ENCODE data around the gene ESYT2. TPM values are rescaled to one million over a fixed set of nuclear protein-coding genes. Genes with fewer than 3 reads are reported as not detected.

ESYT2 gene
- total and polyA plus RNA-seq, 4 donors = 4.9 to 31.7 (median 17.2) TPM

DNA sequence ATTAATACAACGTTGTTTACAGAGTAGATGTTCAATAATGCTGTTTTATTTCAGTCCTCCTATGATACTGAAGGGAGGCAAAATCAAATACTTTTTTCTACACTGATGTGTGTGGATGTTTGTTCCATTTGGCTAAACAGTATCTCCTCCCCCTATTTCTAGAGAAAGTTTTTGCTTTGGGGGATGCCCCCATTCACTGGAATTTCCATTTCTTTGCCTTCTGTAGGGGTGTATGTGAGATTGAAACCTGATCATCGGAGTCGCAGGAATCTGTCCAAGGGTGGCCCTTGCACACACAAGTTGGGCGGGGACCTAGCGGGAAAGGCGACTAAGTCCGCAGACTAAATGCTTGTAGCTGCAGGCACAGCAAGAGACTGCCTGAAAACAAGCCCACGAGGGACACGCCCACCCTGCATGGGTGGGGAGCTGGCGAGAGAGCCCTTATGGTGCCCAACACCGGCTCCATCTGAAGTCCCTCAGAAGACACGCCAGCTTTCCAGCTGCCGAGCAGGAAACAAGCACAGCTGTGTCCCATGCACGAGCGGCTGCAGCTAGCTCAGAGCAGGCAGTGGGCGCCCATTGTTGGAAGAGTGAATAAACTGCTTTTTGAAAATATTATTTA, 58.0 kb downstream of the ESYT2 start:
- Histone ChIP-seq H3K9ac (ENCODE audit: low read depth in 1 of 2, low read length in 2 of 2) (no peak overlapping the region), H3K9me3 (ENCODE audit: control insufficient read depth in 4 of 4, low read length in 3 of 4) (no peaks in the 10 kb centered on the region), H3K36me3 (ENCODE audit: control insufficient read depth in 4 of 4, insufficient read depth in 3 of 4, low read depth in 1 of 4, low read length in 3 of 4) (peaks cover 2 to 16% (median 6%) of the 10 kb centered on the region in 4 donors), H3K4me3 (ENCODE audit: low read depth in 1 of 3, low read length in 3 of 3) (no peak overlapping the region), H3K4me1 (ENCODE audit: control insufficient read depth in 4 of 4, insufficient read depth in 4 of 4, low read length in 3 of 4) (no peaks in the 10 kb centered on the region), H3K27ac (ENCODE audit: low read depth in 1 of 2, low read length in 2 of 2) (no peak overlapping the region), H3K27me3 (ENCODE audit: control insufficient read depth in 4 of 4, insufficient read depth in 4 of 4, low read length in 3 of 4) (no peaks in the 10 kb centered on the region)
- DNase-seq (ENCODE audit: low spot score) = no peak
- TF ChIP-seq HNF4G (IDR thresholded peaks at IDR 0.05) (no peak), YY1 (IDR thresholded peaks at IDR 0.05) (no peak), SP1 (IDR thresholded peaks at IDR 0.05) (no peak), TAF1 (conservative IDR thresholded peaks at IDR 0.05) (no peak), EGR1 (IDR thresholded peaks at IDR 0.05; ENCODE audit: low read depth in 2 of 2) (no peak), RXRA (IDR thresholded peaks at IDR 0.05) (no peak), FOXA2 (IDR thresholded peaks at IDR 0.05) (no peak), JUND (IDR thresholded peaks at IDR 0.05) (no peak), RAD21 (IDR thresholded peaks at IDR 0.05) (no peak), FOXA1 (IDR thresholded peaks at IDR 0.05) (no peak)
- TF ChIP-seq, protein P1, sequence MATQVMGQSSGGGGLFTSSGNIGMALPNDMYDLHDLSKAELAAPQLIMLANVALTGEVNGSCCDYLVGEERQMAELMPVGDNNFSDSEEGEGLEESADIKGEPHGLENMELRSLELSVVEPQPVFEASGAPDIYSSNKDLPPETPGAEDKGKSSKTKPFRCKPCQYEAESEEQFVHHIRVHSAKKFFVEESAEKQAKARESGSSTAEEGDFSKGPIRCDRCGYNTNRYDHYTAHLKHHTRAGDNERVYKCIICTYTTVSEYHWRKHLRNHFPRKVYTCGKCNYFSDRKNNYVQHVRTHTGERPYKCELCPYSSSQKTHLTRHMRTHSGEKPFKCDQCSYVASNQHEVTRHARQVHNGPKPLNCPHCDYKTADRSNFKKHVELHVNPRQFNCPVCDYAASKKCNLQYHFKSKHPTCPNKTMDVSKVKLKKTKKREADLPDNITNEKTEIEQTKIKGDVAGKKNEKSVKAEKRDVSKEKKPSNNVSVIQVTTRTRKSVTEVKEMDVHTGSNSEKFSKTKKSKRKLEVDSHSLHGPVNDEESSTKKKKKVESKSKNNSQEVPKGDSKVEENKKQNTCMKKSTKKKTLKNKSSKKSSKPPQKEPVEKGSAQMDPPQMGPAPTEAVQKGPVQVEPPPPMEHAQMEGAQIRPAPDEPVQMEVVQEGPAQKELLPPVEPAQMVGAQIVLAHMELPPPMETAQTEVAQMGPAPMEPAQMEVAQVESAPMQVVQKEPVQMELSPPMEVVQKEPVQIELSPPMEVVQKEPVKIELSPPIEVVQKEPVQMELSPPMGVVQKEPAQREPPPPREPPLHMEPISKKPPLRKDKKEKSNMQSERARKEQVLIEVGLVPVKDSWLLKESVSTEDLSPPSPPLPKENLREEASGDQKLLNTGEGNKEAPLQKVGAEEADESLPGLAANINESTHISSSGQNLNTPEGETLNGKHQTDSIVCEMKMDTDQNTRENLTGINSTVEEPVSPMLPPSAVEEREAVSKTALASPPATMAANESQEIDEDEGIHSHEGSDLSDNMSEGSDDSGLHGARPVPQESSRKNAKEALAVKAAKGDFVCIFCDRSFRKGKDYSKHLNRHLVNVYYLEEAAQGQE (IDR thresholded peaks at IDR 0.05) = no peak
- TF ChIP-seq, protein P2, sequence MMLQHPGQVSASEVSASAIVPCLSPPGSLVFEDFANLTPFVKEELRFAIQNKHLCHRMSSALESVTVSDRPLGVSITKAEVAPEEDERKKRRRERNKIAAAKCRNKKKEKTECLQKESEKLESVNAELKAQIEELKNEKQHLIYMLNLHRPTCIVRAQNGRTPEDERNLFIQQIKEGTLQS (IDR thresholded peaks at IDR 0.05) = no peak
- TF ChIP-seq, protein P3, sequence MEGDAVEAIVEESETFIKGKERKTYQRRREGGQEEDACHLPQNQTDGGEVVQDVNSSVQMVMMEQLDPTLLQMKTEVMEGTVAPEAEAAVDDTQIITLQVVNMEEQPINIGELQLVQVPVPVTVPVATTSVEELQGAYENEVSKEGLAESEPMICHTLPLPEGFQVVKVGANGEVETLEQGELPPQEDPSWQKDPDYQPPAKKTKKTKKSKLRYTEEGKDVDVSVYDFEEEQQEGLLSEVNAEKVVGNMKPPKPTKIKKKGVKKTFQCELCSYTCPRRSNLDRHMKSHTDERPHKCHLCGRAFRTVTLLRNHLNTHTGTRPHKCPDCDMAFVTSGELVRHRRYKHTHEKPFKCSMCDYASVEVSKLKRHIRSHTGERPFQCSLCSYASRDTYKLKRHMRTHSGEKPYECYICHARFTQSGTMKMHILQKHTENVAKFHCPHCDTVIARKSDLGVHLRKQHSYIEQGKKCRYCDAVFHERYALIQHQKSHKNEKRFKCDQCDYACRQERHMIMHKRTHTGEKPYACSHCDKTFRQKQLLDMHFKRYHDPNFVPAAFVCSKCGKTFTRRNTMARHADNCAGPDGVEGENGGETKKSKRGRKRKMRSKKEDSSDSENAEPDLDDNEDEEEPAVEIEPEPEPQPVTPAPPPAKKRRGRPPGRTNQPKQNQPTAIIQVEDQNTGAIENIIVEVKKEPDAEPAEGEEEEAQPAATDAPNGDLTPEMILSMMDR (IDR thresholded peaks at IDR 0.05; ENCODE audit: low read depth, low read length, missing input control) = no peak
- TF ChIP-seq, protein P4, sequence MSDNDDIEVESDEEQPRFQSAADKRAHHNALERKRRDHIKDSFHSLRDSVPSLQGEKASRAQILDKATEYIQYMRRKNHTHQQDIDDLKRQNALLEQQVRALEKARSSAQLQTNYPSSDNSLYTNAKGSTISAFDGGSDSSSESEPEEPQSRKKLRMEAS (IDR thresholded peaks at IDR 0.05) = no peak
- TF ChIP-seq, protein P5, sequence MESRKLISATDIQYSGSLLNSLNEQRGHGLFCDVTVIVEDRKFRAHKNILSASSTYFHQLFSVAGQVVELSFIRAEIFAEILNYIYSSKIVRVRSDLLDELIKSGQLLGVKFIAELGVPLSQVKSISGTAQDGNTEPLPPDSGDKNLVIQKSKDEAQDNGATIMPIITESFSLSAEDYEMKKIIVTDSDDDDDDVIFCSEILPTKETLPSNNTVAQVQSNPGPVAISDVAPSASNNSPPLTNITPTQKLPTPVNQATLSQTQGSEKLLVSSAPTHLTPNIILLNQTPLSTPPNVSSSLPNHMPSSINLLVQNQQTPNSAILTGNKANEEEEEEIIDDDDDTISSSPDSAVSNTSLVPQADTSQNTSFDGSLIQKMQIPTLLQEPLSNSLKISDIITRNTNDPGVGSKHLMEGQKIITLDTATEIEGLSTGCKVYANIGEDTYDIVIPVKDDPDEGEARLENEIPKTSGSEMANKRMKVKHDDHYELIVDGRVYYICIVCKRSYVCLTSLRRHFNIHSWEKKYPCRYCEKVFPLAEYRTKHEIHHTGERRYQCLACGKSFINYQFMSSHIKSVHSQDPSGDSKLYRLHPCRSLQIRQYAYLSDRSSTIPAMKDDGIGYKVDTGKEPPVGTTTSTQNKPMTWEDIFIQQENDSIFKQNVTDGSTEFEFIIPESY (IDR thresholded peaks at IDR 0.05) = no peak
- 97% methylated on average over 16 of the region's 16 CpGs for WGBS

DNA sequence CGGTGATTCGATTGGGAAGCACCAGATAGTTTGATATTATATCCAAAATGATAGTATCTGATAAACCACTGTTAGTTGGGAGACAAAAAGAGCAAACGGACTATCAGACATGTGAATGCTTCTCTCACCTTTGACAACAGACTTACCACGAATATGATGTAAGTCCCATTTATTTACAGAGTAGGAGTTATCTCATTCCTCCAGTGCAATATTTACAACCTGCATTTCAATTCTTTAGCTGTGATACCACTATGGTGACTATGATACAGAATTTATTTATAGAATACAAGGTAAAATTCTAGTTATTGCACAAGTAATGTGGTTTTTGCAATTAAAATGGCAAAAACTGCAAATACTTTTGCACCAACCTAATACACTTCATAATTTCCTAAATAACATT, 61.6 kb downstream of the ESYT2 start:
- H3K36me3 ChIP-seq (ENCODE audit: control insufficient read depth in 4 of 4, insufficient read depth in 3 of 4, low read depth in 1 of 4, low read length in 3 of 4) = peaks cover 2 to 25% (median 9%) of the 10 kb centered on the region in 4 donors
- no peaks in the 10 kb centered on the region for H3K9me3 ChIP-seq (ENCODE audit: control insufficient read depth in 4 of 4, low read length in 3 of 4)
- no peak for TF ChIP-seq GABPA (IDR thresholded peaks at IDR 0.05 in 1 of 2, conservative IDR thresholded peaks at IDR 0.05 in 1 of 2)
- WGBS = 83% methylated on average over 4 of the region's 4 CpGs
- H3K4me3 ChIP-seq (ENCODE audit: low read depth in 1 of 3, low read length in 3 of 3) = no peak overlapping the region
- DNase-seq (ENCODE audit: low spot score) = no peak
- H3K27ac ChIP-seq (ENCODE audit: low read depth in 1 of 2, low read length in 2 of 2) = no peak overlapping the region
- no peak overlapping the region for H3K9ac ChIP-seq (ENCODE audit: low read depth in 1 of 2, low read length in 2 of 2)
- H3K4me1 ChIP-seq (ENCODE audit: control insufficient read depth in 4 of 4, insufficient read depth in 4 of 4, low read length in 3 of 4) = no peaks in the 10 kb centered on the region
- H3K27me3 ChIP-seq (ENCODE audit: control insufficient read depth in 4 of 4, insufficient read depth in 4 of 4, low read length in 3 of 4) = no peaks in the 10 kb centered on the region
